UCSD-AML1 (cell line): Measurements from ENCODE around the gene NR5A1.

ENCODE experiments used
- DNase-seq: peaks from one replicate; lab custom pipeline; 2025; ENCODE audit not compliant: unreplicated experiment; lab: John Stamatoyannopoulos, UW

NR5A1 gene

DNA sequence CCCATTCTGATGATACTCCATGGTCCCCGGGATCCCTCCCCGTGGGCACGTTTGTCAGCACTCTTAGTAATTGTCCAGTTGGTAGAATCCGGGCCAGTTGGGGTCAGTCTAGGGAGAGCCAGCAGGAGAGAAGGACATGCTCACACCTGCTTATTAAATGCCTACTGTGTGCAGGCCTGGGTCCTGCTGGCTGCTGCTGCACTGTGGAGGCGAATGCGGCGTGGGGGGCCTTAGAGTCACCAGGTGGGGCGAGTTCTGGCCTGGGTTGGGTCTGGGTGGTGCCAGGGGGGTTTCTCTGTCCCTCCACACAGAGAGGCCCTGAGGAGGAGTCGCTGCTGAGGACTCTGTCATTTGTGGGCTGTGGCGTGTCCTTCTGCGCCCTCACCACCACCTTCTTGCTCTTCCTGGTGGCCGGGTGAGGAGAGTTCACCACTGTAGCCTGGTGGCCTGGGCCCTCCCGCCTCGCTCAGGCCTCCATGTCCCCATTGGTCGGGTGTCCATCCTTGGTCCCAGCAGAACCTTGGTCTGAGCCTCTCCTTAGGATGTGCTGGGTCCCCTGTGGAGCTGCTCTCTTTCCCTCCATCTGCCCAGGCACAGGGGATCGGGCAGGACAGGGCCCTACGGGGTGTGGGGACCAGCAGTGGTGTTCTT lies 39.7 kb downstream of the NR5A1 start:
- DNase-seq = no peak

DNA sequence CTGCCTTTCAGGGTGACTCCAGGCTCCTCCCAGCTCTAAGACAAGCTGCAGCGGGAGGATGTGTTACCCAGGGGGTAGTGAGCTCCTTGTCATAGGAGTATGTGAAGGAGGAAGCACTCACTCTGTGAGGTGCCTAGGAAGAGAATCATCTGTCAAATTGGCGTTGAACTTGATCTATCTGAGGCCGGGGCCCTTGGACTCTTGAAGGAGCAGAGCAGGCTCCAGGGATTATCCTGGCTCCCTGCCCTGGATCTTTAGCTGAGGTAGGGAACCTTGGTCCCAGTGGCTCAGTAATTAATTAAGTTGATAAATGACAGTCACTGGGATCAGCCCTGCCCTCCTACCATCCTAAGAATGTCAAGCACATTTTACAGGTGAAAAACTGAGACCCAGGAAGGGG lies 41.5 kb downstream of the NR5A1 start:
- no peak for DNase-seq

GRCh38 chr9:124462739-124463138 lies 44.5 kb downstream of the NR5A1 start:
- DNase-seq = no peak

DNA sequence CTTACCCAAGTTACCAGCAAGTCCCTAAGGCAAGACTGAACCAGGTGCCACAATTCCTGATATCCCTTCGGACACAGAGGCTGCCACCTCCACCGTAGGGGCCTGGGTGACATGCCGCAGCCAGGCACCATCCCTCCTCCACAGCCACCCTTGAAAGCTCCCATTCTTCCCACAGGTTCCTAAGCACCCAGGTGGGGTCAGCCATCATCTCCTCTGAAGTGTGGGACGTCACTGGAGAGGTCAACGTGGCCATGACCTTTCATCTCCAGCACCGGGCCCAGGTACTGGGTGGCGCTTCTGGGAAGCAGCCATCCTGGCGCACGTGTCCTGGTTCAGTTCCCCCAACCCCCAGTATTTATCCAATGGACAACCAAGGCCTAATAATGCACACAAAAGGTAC lies 48.8 kb downstream of the NR5A1 start:
- no peak for DNase-seq

DNA sequence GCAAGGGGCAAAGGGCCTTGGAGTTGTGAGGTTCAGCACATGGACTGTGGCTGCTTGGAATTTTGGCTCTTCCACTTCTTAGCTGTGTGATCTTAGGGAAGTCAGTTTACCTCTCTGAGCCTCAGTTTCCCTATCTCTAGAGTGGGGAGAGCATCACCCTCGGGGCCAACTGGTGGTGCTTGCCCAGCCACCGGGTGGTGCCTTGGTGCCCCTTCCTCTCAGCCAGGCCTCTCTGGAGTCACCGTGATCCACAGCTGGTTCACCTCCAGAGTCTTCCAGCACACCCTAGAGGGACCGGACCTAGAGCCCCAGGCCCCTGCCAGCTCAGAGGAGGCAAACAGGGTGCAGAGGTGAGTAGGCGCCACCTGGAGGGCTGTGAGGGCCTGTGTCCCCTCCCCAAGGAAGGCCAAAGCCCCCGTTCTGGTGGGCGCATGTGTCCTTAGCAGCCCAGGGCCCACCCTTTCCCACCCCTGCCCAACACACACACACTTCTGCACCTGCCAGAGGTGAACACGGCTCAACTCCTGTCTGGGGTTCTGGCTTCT lies 49.2 kb downstream of the NR5A1 start:
- no peak for DNase-seq

GRCh38 chr9:124457079-124457886 lies 49.9 kb downstream of the NR5A1 start:
- DNase-seq = no peak

- no peak for DNase-seq
Observed at GRCh38 chr9:124456341-124457078, 50.7 kb downstream of the NR5A1 start.

- no peak for DNase-seq
Observed at GRCh38 chr9:124455820-124456219, 51.4 kb downstream of the NR5A1 start.

GRCh38 chr9:124454791-124455443 lies 52.3 kb downstream of the NR5A1 start:
- DNase-seq = no peak

GRCh38 chr9:124454296-124454695 lies 52.9 kb downstream of the NR5A1 start:
- DNase-seq = no peak

- DNase-seq = no peak
Observed at GRCh38 chr9:124453586-124454191, 53.5 kb downstream of the NR5A1 start.

- no peak for DNase-seq
Observed at GRCh38 chr9:124452841-124453585, 54.2 kb downstream of the NR5A1 start.

- no peak for DNase-seq
Observed at GRCh38 chr9:124452326-124452725, 54.9 kb downstream of the NR5A1 start.

DNA sequence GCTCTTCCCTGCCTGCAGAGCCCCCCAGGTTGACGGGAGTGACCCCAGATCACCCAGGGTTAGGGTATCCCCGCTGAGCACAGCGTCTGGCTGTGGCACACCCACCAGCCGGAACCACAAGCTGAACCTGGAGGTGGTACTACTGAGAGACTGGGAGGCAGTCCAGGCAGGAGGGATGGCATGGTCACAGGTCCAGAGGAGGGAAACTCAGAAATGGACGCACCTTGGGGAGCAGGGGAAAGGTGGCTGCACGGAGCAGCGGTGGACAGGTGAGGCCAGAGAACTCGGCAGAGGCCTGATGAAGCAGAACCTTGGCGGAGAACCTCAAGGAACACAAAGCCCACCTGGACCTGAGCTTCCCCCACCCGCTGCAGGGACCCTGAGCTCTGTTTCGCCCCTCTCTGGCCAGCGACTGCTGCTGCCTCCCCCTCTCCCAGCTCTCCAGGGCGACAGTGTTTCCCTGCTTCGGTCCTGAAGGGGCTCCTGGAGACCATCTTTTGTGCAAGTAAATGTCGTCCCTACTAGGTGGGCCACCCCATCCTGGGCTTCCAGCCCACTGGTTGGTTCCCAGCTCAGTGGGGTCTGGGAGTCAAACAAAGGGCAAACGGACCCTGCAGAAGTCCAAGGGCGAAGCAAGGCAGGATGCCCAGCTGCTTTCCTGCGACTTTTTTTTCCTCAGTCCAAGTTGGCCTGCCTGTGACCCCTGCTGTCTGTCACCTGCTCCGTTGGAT lies 56.1 kb downstream of the NR5A1 start:
- no peak for DNase-seq

DNA sequence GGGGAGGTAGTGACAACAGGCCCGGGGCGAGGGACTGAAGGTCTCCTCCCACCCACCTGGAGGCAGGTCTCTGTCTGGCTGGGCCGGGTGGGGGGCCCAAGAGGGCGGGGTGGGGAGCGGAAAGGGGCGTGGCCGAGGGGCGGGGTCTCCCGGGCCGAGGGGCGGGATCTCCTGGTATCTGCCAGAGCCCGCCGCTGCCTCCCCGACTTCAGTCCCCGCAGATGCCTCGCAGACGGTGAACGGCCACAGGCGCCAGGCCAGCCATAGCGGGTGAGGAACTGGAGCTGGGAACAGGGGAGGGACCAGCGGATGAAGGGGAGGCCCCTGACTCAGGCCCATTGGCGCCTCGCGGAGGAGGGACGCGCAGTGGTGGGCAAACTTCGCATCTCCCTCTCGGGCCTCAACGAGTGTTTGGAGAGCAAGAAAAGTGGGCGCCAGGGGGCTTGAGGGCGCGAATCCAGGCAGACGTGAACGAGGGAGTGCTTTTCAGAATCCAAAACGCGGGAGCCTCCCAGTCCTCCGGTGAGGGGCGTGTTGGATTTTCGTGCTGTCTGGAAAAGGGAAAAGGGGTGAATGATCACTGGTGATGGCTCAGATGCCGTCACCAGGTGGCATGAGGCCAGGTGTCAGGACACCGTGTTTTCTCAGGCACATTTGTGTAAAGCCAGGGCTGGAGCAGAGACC lies 56.8 kb downstream of the NR5A1 start, which contains the start of gene ADGRD2:
TSS of gene ADGRD2 (plus strand) at position 211 of the 684 bp plus-strand sequence. CDS start 1,216 bp downstream, outside the sequence.
- DNase-seq = no peak

GRCh38 chr9:124449381-124450151 lies 57.6 kb downstream of the NR5A1 start:
- no peak for DNase-seq

DNA sequence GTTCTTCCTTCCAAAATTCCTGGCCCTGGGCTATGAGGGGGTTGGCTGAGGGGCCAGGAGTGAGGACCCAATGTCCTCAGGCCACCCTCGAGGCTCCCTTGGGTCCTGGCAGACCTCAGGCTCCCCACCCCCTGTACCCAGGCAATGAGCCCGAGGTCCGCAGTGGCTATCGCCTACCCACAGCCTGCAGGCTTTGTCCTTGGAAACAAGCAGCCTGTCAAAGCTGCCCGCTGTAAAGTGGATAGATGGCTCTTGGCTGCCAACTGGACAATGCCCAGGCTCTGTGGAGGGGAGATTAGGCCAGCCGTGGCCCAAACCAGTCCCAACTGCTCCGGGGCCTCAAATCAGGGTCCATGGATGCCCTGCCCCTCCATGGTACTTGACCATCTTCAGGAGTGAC lies 59.2 kb downstream of the NR5A1 start:
- no peak for DNase-seq

DNA sequence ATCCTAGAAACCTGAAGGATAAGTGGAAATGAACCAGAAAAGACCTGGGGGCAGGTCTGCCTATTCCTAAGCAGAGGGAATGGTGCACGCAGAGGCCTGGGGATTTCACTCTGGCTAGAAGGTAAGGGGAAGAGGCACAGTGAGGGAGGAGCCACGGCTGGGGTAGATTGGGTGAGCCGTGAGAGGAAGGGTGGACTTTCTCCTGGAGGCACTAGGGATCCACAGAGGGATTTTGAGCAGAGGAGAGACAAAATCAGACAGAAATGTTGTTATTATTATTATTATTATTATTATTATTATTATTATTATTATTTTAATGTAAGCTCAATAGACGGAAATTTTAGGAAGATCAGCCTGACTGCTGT lies 59.9 kb downstream of the NR5A1 start:
- DNase-seq = no peak
